Adrenal gland (tissue), 5 donors: ENCODE measurements around the gene C9orf50.

Experiments
- CTCF ChIP-seq, 6 experiments: fragments of 450-650 bp in 4 of 6; fragments of 200-600 bp in 2 of 6; sonication (generic) in 1 of 6; IDR thresholded peaks; 1 replicate in 5 of 6; 2 replicates in 1 of 6; pipeline versions ENCODE4 v1.5.1 to v1.8.0; 2016 to 2021; ENCODE audit warnings: antibody characterized with exemption in 6 of 6, mild to moderate bottlenecking in 2 of 6, moderate library complexity in 1 of 6
- POLR2A ChIP-seq, 2 donors: fragments of 450-650 bp; IDR thresholded peaks; one replicate each; pipeline ENCODE4 v1.6.1; 2017; ENCODE audit warnings: antibody characterized with exemption in 2 of 2, mild to moderate bottlenecking in 2 of 2, moderate library complexity in 1 of 2
- donor health status: DM: no; HTN: no; CAD: no.

GRCh38 chr9:129624947-129625346, 4.0 kb upstream of the C9orf50 start:
- TF ChIP-seq CTCF (IDR thresholded peaks at IDR 0.05) (no peak), POLR2A (IDR thresholded peaks at IDR 0.05) (no peak)
